Keratinocyte (primary cell): ENCODE measurements around the gene EFR3B. TPM values are rescaled to one million over a fixed set of nuclear protein-coding genes. Genes with fewer than 3 reads are reported as not detected.

Experiments
- DNase-seq: peaks from one replicate; pipeline ENCODE4 v3.0.0-alpha.2; 2011; ENCODE audit warnings: low read depth, missing footprints, low spot score
- FAIRE-seq: peaks from 2 replicates; lab custom pipeline; 2011; peaks lifted over from hg19 to GRCh38; lab: Jason Lieb, UNC
- H2AFZ ChIP-seq: 2 replicates; pipeline ENCODE4 v1.6.0; 2012; ENCODE audit warnings: low read length, control low read depth, inconsistent platforms; ENCODE audit not compliant: control insufficient read depth
- H3K27ac ChIP-seq: 2 replicates; pipeline ENCODE4 v1.5.1; 2011; ENCODE audit warnings: low read length; ENCODE audit not compliant: control insufficient read depth, insufficient read depth
- H3K27me3 ChIP-seq: 3 replicates; pipeline ENCODE4 v1.6.0; 2011; ENCODE audit warnings: low read length; ENCODE audit not compliant: control insufficient read depth, insufficient read depth; ENCODE audit errors: extremely low read depth
- H3K36me3 ChIP-seq, 2 experiments: 2 replicates in 1 of 2; 3 replicates in 1 of 2; pipeline ENCODE4 v1.5.1; 2011; ENCODE audit warnings: low read length in 2 of 2, mild to moderate bottlenecking in 1 of 2; ENCODE audit not compliant: control insufficient read depth in 2 of 2, insufficient read depth in 2 of 2; ENCODE audit errors: extremely low read depth in 1 of 2
- H3K4me1 ChIP-seq: 3 replicates; pipeline ENCODE4 v1.5.1; 2011; ENCODE audit warnings: low read length; ENCODE audit not compliant: control insufficient read depth, insufficient read depth; ENCODE audit errors: extremely low read depth
- H3K4me2 ChIP-seq: 3 replicates; pipeline ENCODE4 v1.6.0; 2011; ENCODE audit warnings: low read depth, low read length; ENCODE audit not compliant: control insufficient read depth, insufficient read depth; ENCODE audit errors: extremely low read depth
- H3K4me3 ChIP-seq, 3 experiments: fragments of 200-600 bp in 1 of 3; sonication (generic) in 1 of 3; 2 replicates in 2 of 3; 3 replicates in 1 of 3; pipeline ENCODE4 v1.5.1; 2011 to 2016; ENCODE audit warnings: low read length in 3 of 3, mild to moderate bottlenecking in 3 of 3, control low read depth in 2 of 3, inconsistent platforms in 1 of 3, low read depth in 1 of 3, mixed read lengths in 1 of 3, mixed run types in 1 of 3, moderate library complexity in 1 of 3; ENCODE audit not compliant: control insufficient read depth in 2 of 3, insufficient read depth in 2 of 3; ENCODE audit errors: extremely low read depth in 1 of 3
- H3K79me2 ChIP-seq: 2 replicates; pipeline ENCODE4 v1.6.0; 2012; ENCODE audit warnings: low read length; ENCODE audit not compliant: control insufficient read depth, insufficient read depth
- H3K9ac ChIP-seq: 3 replicates; pipeline ENCODE4 v1.6.0; 2011; ENCODE audit warnings: low read length; ENCODE audit not compliant: control insufficient read depth, insufficient read depth; ENCODE audit errors: extremely low read depth
- H3K9me1 ChIP-seq: 3 replicates; pipeline ENCODE4 v1.6.0; 2011; ENCODE audit warnings: low read length; ENCODE audit not compliant: control insufficient read depth, insufficient read depth; ENCODE audit errors: extremely low read depth
- H3K9me3 ChIP-seq: 2 replicates; pipeline ENCODE4 v1.5.1; 2012; ENCODE audit warnings: low read depth, low read length; ENCODE audit not compliant: control insufficient read depth
- H4K20me1 ChIP-seq: 3 replicates; pipeline ENCODE4 v1.6.0; 2011; ENCODE audit warnings: low read length; ENCODE audit not compliant: control insufficient read depth, insufficient read depth; ENCODE audit errors: extremely low read depth
- CTCF ChIP-seq, 3 experiments: IDR thresholded peaks in 1 of 3; conservative IDR thresholded peaks in 1 of 3; optimal IDR thresholded peaks in 1 of 3; 2 replicates in 2 of 3; 3 replicates in 1 of 3; pipeline versions ENCODE3 to v1.5.1; 2011; ENCODE audit warnings: low read length in 3 of 3, mild to moderate bottlenecking in 3 of 3, moderate library complexity in 2 of 3, control low read depth in 1 of 3, inconsistent platforms in 1 of 3; ENCODE audit not compliant: insufficient read depth in 2 of 3; ENCODE audit errors: extremely low read depth in 1 of 3
- EZH2 ChIP-seq: IDR thresholded peaks from one replicate; pipeline ENCODE4 v1.6.1; 2012; ENCODE audit warnings: inconsistent platforms, mild to moderate bottlenecking, low read length, moderate library complexity
- dilution Hi-C: fragments of 300-500 bp; cut with MboI; formaldehyde crosslinking; loops from one replicate; pipeline ENCODE4 v1.7.0; 2020; ENCODE audit warnings: low sequenced_read_pairs; ENCODE audit not compliant: extremely low pct_ligation_motif_present
- polyA plus RNA-seq, 5 experiments: library from polyadenylated mRNA; depleted of rRNA in 3 of 5; stranded (reverse) in 3 of 5; stranded (forward) in 1 of 5; unstranded in 1 of 5; fragments of >200 nt; gene quantifications; 1 replicate in 1 of 5; 2 replicates in 3 of 5; 3 replicates in 1 of 5; pipeline versions ENCODE4 v1.2.1 to v1.2.3, GENCODE V29; 2011 to 2012; ENCODE audit warnings: missing spikeins in 2 of 5, low read depth in 1 of 5, low replicate concordance in 1 of 5

EFR3B gene
- polyA plus RNA-seq, 1 donor (not counting 4 experiments of a cell fraction or from before 2014, with no cell fraction given) = 0.09 TPM

DNA sequence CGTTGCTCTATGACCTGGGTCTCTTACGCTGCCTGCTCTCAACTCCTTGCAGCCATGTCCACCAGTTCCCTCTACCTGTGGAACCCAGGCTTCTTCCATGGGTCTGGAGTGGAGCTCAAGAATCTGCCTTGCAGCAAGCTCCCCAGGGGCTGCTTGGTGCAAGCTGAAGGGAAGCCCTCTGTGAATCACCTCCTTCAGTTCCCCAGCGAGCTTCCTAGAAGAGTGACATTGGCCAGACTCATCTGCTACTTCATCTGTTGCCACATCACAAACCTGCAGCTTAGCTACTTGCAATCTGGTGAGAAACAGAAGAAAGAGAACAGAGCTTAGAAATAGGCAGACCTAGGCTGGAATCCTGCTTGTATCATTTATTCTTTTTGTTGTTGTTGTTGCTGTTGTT lies 9.8 kb upstream of the EFR3B start:
- DNase-seq = no peak
- FAIRE-seq = no peak
- dilution Hi-C loops = no loop called here
- no peak overlapping the region for H3K4me3 ChIP-seq
- peaks cover 3% of the 10 kb centered on the region for H3K4me1 ChIP-seq
- H2AFZ ChIP-seq = no peak overlapping the region
- H3K9me3 ChIP-seq = no peaks in the 10 kb centered on the region
- no peaks in the 10 kb centered on the region for H3K79me2 ChIP-seq
- TF ChIP-seq EZH2 (no peak), CTCF (optimal IDR thresholded peaks at IDR 0.05 in 1 of 3, IDR thresholded peaks at IDR 0.05 in 1 of 3, conservative IDR thresholded peaks at IDR 0.05 in 1 of 3; ENCODE audit: extremely low read depth in 1 of 3, insufficient read depth in 2 of 3, low read length in 3 of 3) (no peak)
- no peak overlapping the region for H3K4me2 ChIP-seq
- H3K9ac ChIP-seq = no peak overlapping the region
- no peaks in the 10 kb centered on the region for H3K9me1 ChIP-seq
- no peaks in the 10 kb centered on the region for H3K36me3 ChIP-seq
- H3K27ac ChIP-seq = no peak overlapping the region
- H3K27me3 ChIP-seq = peaks cover 15% of the 10 kb centered on the region
- H4K20me1 ChIP-seq = peaks cover 2% of the 10 kb centered on the region

DNA sequence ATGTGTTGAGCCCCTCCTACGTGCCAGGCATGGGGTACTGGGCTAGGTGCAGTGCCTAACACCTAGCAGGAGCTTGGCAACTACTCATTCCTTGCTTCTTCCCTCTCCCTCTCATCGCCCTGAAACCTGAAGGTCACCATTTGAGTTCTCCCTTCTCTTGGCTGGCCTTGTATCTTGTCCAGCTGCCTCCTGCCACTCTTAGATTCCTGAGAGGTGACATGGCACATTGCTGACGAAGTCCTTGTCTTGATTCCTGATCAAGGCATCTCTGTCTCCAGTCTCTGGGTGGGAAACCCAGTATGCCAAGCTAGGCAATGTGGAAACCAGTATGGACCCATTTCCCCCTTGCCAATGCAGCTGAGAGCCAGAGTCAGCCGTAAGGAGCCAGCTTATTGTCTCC lies 9.0 kb upstream of the EFR3B start:
- Histone ChIP-seq H3K27ac (no peak overlapping the region), H3K9me3 (no peaks in the 10 kb centered on the region), H3K36me3 (no peaks in the 10 kb centered on the region), H2AFZ (no peak overlapping the region), H3K27me3 (peaks cover 16% of the 10 kb centered on the region), H4K20me1 (peaks cover 2% of the 10 kb centered on the region), H3K79me2 (no peaks in the 10 kb centered on the region), H3K4me3 (no peak overlapping the region), H3K4me1 (peaks cover 3% of the 10 kb centered on the region), H3K9ac (no peak overlapping the region), H3K9me1 (no peaks in the 10 kb centered on the region), H3K4me2 (no peak overlapping the region)
- TF ChIP-seq EZH2 = no peak
- no peak for TF ChIP-seq CTCF (optimal IDR thresholded peaks at IDR 0.05 in 1 of 3, IDR thresholded peaks at IDR 0.05 in 1 of 3, conservative IDR thresholded peaks at IDR 0.05 in 1 of 3; ENCODE audit: extremely low read depth in 1 of 3, insufficient read depth in 2 of 3, low read length in 3 of 3)
- FAIRE-seq (no peak), DNase-seq (no peak)
- dilution Hi-C loops = no loop called here
